ENCODE measurements around the gene FEM1A. TPM values are rescaled to one million over a fixed set of nuclear protein-coding genes. Genes with fewer than 3 reads are reported as not detected.
A peak's percentile ranks its signal among the peaks of the same experiment; 100 is the strongest.

FEM1A gene
- total RNA-seq, 1 donor from 2014 or later, result 6.9 TPM

DNA sequence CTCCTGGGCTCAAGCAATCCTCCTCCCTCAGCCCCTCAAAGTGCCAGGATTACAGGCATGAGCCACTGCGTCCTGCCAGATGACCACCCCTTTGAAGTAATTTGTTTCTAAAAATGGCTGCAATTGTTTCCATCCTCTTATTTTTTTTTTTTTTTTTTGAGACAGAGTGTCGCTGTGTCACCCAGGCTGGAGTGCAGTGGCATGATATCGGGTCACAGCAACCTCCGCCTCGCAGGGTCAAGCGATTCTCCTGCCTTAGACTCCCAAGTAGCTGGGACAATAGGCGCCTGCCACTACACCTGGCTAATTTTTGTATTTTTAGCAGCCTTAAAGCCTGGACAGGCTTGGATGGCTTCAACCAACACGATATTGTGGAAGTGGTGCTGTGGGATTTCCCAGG, 45.5 kb upstream of the FEM1A start:
- H3F3A ChIP-seq (ENCODE audit: low read depth), result no peaks in the 10 kb centered on the region
- Mint-ChIP-seq H3K27me3 (ENCODE audit: insufficient read depth, low read depth) (peaks cover 12% of the 10 kb centered on the region), H3K9me3 (no peaks in the 10 kb centered on the region), H3K36me3 (no peaks in the 10 kb centered on the region), H3K4me1 (peaks cover 24% of the 10 kb centered on the region), H3K27ac (no peak overlapping the region), H3K4me3 (no peak overlapping the region)
- peaks cover 9% of the 10 kb centered on the region for H3K27me3 ChIP-seq
- no peak for DNase-seq (ENCODE audit: low spot score)
- no peaks in the 10 kb centered on the region for H3K36me3 ChIP-seq
- no peak overlapping the region for H3K4me3 ChIP-seq
- H3K27ac ChIP-seq, result no peak overlapping the region
- H3K4me2 ChIP-seq, result no peak overlapping the region
- TF ChIP-seq, protein P1, sequence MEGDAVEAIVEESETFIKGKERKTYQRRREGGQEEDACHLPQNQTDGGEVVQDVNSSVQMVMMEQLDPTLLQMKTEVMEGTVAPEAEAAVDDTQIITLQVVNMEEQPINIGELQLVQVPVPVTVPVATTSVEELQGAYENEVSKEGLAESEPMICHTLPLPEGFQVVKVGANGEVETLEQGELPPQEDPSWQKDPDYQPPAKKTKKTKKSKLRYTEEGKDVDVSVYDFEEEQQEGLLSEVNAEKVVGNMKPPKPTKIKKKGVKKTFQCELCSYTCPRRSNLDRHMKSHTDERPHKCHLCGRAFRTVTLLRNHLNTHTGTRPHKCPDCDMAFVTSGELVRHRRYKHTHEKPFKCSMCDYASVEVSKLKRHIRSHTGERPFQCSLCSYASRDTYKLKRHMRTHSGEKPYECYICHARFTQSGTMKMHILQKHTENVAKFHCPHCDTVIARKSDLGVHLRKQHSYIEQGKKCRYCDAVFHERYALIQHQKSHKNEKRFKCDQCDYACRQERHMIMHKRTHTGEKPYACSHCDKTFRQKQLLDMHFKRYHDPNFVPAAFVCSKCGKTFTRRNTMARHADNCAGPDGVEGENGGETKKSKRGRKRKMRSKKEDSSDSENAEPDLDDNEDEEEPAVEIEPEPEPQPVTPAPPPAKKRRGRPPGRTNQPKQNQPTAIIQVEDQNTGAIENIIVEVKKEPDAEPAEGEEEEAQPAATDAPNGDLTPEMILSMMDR (IDR thresholded peaks at IDR 0.05), result no peak
- TF ChIP-seq EZH2 (IDR thresholded peaks at IDR 0.05) (no peak), EZH2phosphoT487 (IDR thresholded peaks at IDR 0.05) (no peak)
- no peaks in the 10 kb centered on the region for H4K20me1 ChIP-seq (ENCODE audit: low read depth)
- no peaks in the 10 kb centered on the region for H3K79me2 ChIP-seq (ENCODE audit: low read depth)
- no peaks in the 10 kb centered on the region for H3K9me3 ChIP-seq (ENCODE audit: low read depth)
- no peak overlapping the region for H2AFZ ChIP-seq (replicated peaks)
- H3K9ac ChIP-seq, result no peak overlapping the region
- peaks cover 8% of the 10 kb centered on the region for H3K4me1 ChIP-seq

GRCh38 chr19:4748185-4748584, 43.3 kb upstream of the FEM1A start:
- no peak for DNase-seq (ENCODE audit: low spot score)
- Histone ChIP-seq H3K4me3 (no peak overlapping the region), H3K4me2 (no peak overlapping the region), H3K9me3 (ENCODE audit: low read depth) (no peaks in the 10 kb centered on the region), H3K27me3 (peaks cover 9% of the 10 kb centered on the region), H3F3A (ENCODE audit: low read depth) (no peaks in the 10 kb centered on the region), H2AFZ (replicated peaks) (no peak overlapping the region), H3K9ac (no peak overlapping the region), H3K27ac (no peak overlapping the region), H3K79me2 (ENCODE audit: low read depth) (no peaks in the 10 kb centered on the region), H3K36me3 (no peaks in the 10 kb centered on the region), H4K20me1 (ENCODE audit: low read depth) (no peaks in the 10 kb centered on the region), H3K4me1 (peaks cover 1% of the 10 kb centered on the region)
- Mint-ChIP-seq H3K4me3 (no peak overlapping the region), H3K36me3 (no peaks in the 10 kb centered on the region), H3K4me1 (peaks cover 16% of the 10 kb centered on the region), H3K27me3 (ENCODE audit: insufficient read depth, low read depth) (peaks cover 9% of the 10 kb centered on the region), H3K9me3 (no peaks in the 10 kb centered on the region), H3K27ac (no peak overlapping the region)
- TF ChIP-seq, protein P1 (IDR thresholded peaks at IDR 0.05), result no peak
- TF ChIP-seq EZH2phosphoT487 (IDR thresholded peaks at IDR 0.05), result no peak
- TF ChIP-seq EZH2 (IDR thresholded peaks at IDR 0.05), result no peak

- peak overlapping the region; percentile 29 for H3K27ac Mint-ChIP-seq
- Histone ChIP-seq H3K9me3 (ENCODE audit: low read depth) (no peaks in the 10 kb centered on the region), H3K27me3 (peaks cover 9% of the 10 kb centered on the region), H4K20me1 (ENCODE audit: low read depth) (no peaks in the 10 kb centered on the region), H3K4me3 (no peak overlapping the region), H2AFZ (replicated peaks) (no peak overlapping the region), H3K27ac (no peak overlapping the region), H3K79me2 (ENCODE audit: low read depth) (no peaks in the 10 kb centered on the region), H3K4me1 (no peaks in the 10 kb centered on the region), H3F3A (ENCODE audit: low read depth) (no peaks in the 10 kb centered on the region), H3K9ac (no peak overlapping the region), H3K36me3 (no peaks in the 10 kb centered on the region), H3K4me2 (no peak overlapping the region)
- H3K36me3 Mint-ChIP-seq, result no peaks in the 10 kb centered on the region
- peaks cover 14% of the 10 kb centered on the region for H3K4me1 Mint-ChIP-seq
- H3K27me3 Mint-ChIP-seq (ENCODE audit: insufficient read depth, low read depth), result peaks cover 9% of the 10 kb centered on the region
- DNase-seq (ENCODE audit: low spot score), result no peak
- H3K9me3 Mint-ChIP-seq, result no peaks in the 10 kb centered on the region
- TF ChIP-seq, protein P1 (IDR thresholded peaks at IDR 0.05), result no peak
- TF ChIP-seq EZH2 (IDR thresholded peaks at IDR 0.05), result no peak
- TF ChIP-seq EZH2phosphoT487 (IDR thresholded peaks at IDR 0.05), result no peak
- H3K4me3 Mint-ChIP-seq, result no peak overlapping the region
Measured at GRCh38 chr19:4748589-4748988, 42.9 kb upstream of the FEM1A start.

All from neural progenitor cell (in vitro differentiated cells).